NB4 (cell line): ENCODE measurements around the gene TMEM232.

Source experiments
- CTCF ChIP-seq: IDR thresholded peaks from one replicate; pipeline ENCODE4 v1.5.1; 2012; ENCODE audit warnings: low read depth, low read length
- MAX ChIP-seq: IDR thresholded peaks from 2 replicates; pipeline ENCODE4 v1.6.1; 2011; ENCODE audit warnings: low read depth, low read length
- MYC ChIP-seq: IDR thresholded peaks from 2 replicates; pipeline ENCODE4 v1.6.1; 2011; ENCODE audit warnings: low read depth, low read length
- POLR2A ChIP-seq: IDR thresholded peaks from 2 replicates; pipeline ENCODE4 v1.6.1; 2011; ENCODE audit warnings: mild to moderate bottlenecking; ENCODE audit not compliant: insufficient read length; ENCODE audit errors: extremely low read depth

GRCh38 chr5:110476164-110476563 lies 250.3 kb downstream of the TMEM232 start:
- TF ChIP-seq CTCF (no peak), POLR2A (no peak), MYC (no peak), MAX (no peak)
